Stimulated activated CD4-positive, alpha-beta T cell treated with anti-CD3 and anti-CD28 coated beads, Interleukin-1b, Interleukin-23, amount 100 ng/mL, for 1 hour (primary cell): Measurements from ENCODE around the gene BCAS2.
A peak's percentile ranks its signal among the peaks of the same experiment; 100 is the strongest.
"Not testable (repeated sequence)": the region's sequence is repeated elsewhere in the genome, so short reads cannot be mapped to it uniquely, and the experiment has no call there.

Source experiments
- DNase-seq, 2 donors: peaks; one replicate each; pipeline ENCODE4 v3.0.0-alpha.2; 2020; ENCODE audit warnings: low read depth in 2 of 2

BCAS2 gene

DNA sequence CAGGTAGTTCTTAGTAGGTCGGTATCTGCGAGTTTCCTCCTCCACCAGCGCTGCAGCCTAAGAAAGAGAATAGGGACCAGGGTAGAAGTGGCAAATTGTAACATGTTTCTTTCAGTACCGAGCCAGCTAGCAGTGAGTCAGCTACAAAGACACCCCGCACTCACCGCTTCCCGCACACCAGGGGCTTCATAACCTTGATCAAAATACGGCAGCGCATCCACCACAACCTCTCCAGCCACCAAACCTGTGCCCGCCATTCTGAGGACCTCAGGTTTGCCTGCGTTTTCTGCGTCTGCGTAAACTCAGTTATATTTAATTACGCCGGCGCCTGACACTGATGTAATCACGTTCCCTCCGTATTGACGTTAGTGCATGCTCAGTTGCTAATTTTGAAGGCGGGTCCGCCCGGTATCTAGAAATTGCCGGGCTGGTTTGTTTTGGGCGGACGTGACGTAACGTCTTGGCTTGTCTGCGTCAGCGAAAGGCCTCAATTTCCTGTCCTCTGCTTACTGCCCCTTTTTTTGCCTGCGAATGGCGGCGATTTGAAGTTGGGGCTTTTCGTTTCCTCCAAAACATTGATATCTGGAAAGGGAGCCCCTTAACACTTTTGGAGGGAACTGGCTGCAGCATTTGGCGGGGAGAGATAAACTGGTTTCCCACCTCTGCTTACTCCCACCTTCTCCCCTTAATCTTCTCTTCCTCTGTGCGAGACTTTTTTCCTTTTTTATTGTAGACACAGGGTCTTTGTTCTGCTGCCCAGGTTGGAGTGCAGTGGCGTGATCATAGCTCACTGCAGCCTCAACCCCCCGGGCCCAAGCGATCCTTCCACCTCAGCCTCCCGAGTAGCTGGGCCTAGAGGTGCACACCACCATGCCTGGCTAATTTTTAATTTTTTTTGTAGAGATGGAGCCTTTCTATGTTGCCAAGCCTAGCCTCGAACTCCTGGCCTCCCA, at the start of gene BCAS2:
BCAS2 (minus strand) TSS at position 281 of the 953 bp plus-strand sequence; CDS start at position 257, 24 bp downstream.
- DNase-seq: peak; percentile 76 to 85

DNA sequence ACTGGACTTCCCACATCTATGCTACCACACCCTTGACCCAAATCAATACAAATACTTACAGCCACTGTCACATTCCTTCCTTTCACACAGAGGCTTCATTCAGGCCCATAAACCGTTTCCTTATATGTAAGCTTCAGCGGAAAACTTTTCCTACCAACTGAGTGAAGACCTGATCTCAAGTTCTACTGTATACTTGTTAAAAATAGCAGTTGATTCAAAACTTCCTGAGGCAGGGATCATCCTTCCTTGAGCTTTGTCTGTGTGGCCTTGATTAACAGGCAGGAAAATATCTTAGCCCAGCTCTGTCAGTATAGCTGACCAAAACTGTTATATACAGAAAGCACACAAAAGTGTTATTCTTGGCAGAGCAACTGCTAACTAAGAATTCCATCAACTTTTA, 45.7 kb upstream of the BCAS2 start:
- DNase-seq: no peak

DNA sequence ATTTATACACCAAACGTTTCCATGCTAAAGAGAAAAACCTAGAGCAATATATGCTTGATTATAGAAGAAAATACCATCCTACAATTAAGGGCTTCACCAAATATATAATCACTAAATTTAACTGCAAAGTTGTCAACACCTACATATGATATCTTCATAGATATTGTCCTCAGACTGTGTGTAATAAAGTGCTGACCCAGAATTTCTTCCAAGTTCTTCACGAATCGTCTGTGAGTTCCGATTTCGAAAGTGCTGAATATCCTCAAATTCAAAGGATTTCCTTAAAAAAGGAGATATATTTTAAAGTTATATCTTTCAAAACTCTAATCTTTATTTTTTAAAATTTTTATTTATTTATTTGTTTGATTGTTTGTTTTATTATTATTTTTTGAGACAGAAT, 41.9 kb upstream of the BCAS2 start:
- no peak for DNase-seq

DNA sequence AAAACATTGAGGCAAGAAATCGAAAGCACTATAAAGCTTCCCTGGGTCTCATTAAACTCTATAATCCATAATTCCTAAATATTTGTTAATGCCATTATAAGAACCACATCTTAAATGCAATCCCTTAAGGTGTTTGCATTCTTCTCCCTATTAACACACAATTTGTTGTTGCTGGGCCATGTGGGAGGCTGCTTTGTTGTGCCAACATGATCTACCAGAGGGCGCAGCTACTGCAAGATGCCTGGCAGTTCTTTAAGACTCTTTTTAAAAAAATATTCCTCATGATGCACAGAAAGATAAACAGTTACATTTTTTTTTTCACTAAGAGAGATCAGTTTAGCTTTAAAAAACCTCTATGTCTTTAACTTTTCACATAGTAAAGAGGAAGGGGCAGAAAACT, 39.0 kb upstream of the BCAS2 start:
- no peak for DNase-seq

DNA sequence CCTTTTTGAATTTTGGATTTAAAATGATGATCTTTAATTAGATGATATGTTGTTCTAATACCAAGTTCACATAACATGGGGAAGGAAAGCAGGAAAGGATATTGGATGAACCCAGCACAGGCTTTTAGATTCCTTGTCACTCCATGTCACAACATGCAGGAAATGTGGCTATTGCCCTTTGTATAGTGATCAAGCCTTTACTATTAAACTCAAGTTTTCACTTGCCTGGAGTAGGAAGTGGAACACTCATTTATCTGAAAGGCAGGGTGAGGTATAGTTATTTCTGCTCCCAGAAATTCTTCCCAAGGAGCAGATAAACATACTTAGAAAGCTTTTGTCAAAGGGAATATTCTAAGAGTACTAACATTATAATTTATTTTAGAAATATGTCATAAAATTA, 37.2 kb upstream of the BCAS2 start:
- no peak for DNase-seq

DNA sequence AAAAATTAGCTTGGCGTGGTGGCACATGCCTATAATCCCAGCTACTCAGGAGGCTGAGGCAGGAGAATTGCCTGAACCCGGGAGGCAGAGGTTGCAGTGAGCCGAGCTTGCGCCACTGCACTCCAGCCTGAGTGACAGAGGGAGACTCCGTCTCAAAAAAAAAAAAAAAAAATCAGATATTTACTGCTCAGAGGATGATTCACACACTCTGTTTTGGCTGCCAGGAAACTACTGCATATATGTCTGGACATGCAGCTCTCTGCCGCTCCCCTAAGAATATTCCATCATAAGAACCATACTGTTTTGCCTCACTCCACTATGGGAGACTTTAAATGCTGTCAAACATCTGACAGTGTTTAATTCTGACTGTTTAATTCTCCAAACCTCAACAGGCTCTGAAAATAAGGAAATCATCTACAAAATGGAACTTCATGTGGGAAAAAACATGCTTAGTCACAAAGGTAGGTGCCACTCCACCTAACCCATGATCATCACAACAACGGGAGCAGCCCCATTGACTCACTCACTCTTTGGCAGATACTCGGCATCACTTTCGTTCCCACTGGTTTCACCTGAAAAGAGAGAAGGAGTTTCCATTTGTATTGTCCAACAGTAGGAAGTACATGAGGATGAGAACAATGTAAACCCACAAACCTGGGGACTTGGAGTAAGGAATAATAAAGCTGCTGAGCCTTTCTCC, 29.3 kb upstream of the BCAS2 start:
- no peak for DNase-seq

DNA sequence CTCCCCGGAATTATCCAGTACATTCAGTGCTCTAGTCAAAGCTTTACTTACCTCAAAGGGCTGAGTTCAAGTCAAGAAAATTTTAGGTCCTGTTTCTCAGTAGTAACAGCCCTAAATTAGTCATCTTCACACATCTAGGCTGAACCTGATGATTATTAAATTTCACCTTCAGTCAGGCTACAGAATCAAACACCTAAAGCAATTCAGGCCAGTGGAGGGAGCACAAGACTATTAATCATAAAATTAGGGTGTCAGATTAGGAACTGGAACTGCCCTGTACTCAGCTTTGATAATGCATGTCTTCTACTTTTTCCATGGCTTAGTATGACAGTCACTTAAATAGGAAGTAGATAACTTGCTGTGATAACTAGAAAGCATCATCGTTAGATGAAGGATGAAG, 28.4 kb upstream of the BCAS2 start:
- no peak for DNase-seq

DNA sequence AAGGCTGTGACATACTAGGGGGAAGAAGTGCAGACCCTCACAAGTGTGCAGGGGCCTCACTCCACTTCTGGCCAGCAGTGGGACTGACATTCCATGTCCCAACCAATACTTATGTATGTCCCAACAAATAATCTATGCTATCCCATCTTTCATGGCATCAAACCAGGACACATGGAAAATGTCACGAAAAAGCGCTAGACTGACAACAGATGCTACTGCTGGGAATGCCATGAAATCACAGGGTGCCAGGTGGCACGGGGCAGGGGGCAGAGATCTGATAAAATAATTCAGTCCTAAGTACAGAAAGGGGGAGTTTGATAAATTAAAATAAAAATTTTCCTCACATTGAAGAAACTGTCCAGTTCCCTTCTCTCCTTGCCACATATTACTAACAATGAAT, 27.6 kb upstream of the BCAS2 start:
- no peak for DNase-seq

DNA sequence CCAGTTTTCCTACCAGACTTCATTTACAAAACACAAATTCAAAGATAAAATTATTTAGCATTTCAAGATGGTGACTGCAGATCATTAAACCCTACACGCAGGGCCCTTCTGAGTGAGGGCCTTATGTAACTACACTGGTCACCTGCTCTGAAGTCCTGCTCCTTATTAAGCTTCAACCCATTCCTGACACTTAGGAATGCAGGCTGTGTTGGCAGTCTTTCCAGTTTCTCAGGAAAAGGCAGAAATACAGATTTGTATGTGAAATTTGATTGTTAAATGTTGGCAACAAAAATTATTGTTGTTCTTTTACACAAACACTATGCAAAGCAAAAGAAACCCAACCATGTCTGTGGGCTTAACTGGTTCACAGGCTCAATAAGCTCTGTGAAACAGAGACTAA, 25.8 kb upstream of the BCAS2 start:
- DNase-seq: no peak

DNA sequence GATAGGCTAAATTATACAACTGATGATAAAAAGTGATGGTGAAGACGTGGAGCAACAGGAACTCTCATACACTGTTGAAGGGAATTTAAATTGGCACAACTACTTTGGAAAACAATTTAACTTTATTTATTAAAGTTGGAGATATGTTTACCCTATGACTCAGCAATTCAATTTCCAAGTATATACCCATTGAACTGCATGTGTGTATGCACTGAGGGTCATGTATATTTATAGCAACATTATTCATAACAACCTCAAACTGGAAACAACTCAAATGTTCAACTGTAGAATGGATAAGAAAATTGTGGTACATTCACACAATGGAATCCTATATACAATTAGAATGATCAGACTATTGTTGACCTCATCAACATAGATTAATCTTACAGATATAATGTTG, 16.5 kb upstream of the BCAS2 start:
- no peak for DNase-seq

DNA sequence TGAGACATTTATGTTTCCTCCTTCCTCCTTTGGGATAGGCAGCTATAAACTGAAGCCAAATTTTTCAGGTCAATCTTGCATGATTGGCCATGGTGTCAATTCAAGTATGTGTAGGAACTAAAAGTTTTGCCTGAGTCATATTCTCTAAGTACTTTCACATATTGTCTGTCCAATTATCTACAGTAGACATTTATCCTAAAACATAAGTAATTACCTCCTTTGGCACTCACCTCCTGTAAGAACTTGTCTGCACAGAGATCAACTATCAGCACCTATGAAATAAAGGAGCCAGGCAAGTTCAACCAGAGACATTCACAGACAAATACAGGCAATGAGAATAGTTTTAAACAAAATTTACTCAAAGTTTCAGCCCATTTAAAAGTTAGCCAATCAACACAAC, 14.2 kb upstream of the BCAS2 start:
- DNase-seq: no peak

DNA sequence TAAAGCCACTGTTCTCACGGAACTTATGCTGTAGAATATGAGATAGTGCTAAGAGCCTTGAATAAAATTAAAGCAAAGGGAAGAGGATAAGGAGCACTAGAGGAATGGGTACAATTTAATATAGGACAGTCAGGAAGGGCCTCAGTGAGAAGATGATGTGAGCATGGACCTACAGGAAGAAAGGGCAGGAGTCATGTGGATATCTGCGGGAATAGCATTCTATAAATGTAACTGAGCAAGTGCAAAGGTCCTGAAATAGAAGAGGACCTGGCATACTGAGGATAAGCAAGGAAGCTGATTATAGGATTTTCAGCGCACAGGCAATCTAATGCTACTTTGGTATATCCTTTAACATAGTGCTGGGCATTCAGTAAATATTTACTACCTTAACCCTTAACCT, 12.6 kb upstream of the BCAS2 start:
- no peak for DNase-seq

DNA sequence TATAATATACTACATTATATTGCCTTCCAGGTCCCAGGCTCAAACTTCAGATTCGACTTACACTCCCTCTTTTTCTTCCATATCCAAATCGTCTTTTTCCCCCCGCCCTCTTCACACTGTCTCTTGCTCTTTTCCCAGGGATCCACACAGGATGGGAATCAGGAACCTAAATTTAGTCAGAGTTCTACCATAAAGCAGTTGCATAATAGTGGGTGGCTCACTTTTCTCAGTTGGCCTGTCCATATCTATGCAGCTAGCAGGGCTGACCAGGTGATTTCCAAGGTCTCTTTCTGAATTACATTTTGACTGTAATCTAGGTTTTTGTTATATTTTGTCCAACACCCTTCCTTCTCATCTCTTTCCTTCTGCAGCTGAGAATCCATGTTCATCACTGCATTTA, 7.7 kb upstream of the BCAS2 start:
- no peak for DNase-seq

DNA sequence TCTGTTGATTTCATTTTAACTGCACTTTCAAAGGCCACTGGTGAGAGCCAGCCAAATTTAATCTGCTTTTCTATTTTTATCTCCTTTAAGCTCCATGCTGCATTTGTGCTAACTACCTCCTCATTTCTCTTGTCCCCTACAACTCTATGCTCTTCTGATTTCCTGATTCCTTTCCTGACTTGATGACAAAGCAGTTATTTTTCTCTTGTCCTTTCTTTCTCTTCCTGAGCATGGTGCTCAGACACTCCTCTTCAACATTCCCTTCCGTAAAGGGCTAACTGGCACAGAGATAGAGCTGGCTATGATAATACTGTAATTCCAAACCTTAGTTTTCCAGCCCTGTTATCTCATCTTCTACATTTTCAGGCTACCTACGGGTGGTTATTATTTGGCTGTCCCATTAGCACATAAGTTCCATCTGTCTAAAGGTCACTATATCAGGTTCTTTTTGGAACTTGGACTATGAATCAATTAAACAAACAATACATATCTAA, 6.8 kb upstream of the BCAS2 start:
- DNase-seq: no peak

DNA sequence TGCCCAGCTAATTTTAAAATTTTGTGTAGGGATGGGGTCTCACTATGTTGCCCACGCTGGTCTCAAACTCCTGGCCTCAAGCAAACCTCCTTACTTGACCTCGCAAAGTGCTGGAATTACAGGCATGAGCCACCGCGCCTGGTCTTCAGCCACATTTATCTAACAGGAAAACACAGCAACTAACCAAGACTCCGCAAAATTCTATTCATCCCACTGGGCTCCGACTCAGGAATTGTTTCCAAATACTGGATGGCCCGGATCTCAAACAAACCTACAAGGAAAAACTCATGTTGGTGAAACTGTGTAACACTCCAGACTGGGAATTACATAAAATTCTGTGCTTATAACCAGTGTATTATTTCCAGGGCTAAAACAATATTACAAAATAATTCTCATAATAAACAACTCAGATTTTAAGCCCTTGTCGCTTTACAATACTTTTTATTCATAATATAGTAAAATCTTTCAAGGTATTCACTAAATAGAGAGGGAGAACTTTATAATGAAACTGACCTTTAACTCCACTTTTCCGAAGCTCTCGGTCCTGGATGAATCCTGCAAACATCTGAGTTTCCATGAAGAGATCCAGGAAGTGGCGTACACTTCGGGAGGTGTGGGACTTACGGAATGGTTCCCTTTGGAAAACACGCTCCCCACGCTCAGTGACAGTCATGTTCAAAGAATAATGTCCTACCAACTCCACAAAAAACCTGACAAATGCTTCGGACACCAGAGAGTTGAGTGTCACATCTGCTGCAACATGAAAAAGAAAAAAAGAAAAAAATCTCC, 6.0 kb upstream of the BCAS2 start:
- DNase-seq: no peak

DNA sequence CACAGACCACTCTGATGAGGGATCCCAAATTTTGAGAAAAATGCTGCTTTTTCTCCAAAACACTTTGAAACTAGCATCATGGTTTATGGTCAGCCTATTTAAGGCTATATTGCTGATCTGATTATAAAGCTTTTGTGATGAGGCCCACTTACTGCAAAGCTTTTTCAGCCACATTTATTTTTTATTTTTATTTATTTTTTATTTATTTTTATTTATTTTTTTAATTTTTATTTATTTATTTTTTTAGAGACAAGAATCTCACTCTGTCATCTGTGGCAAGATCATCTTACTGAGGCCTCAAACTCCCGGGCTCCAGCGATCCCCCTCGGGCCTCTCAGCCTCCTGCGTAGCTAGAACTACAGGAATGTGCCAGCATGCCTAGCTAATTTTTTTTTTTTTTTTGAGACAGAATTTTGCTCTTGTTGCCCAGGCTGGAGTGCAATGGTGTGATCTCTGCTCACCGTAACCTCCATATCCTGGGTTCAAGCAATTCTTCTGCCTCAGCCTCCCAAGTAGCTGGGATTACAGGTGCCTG, 5.2 kb upstream of the BCAS2 start:
- DNase-seq: no peak

DNA sequence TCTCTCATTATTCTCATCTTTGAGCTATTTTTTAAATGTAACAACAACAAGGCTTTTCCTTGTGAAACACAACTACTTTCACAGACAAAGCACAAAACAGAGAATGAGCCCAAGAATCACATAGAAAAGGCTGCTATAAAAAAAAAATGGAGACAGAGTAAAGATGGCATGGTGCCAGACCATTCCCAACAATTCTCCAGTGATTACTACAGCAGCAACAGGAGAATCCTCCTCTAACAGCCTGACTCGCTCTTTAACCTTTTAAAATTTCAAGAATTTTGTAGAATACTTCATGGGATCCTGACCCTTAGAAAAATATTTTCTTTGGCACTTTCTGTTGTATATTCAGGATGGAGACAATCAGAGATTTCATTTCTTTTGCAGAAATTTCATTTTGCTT, 3.8 kb upstream of the BCAS2 start:
- DNase-seq: no peak

DNA sequence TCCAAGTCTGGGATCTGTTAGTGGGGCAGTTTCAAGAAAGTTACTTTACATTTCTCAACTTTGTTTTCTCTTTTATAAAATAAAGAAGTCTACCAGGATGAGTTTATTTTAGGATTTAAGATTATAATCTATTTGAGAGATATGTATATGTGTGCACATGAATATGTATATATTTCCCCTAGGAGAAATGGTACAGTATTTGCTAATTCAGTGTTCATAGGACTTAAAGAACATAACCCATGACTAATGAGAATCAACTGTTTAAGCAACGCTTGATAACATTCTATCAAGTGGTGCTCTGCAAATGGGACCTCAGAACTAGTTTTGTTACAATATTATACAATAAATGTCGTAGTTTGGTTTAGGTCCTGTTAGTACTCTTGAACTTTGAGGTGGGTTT, 7.0 kb downstream of the BCAS2 start:
- no peak for DNase-seq

DNA sequence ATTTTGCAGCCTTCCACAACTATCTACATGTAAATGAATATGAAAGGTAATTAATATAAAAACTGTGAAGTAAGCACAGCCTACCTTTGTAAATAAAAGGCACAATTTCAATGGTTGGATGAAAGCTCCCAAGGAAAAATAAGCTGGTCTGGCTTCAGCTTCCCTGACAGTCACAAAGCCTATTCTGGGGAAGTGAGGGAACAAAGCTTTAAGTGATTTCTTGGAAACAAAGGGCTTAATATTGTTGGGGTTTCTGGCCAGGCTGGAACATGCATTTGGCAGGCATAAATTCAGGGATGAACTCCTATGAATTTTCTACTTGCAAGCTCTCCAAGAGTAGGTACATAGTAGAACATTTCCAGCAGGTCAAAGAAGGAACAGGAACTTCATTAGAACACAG, 17.3 kb downstream of the BCAS2 start:
- DNase-seq: no peak

DNA sequence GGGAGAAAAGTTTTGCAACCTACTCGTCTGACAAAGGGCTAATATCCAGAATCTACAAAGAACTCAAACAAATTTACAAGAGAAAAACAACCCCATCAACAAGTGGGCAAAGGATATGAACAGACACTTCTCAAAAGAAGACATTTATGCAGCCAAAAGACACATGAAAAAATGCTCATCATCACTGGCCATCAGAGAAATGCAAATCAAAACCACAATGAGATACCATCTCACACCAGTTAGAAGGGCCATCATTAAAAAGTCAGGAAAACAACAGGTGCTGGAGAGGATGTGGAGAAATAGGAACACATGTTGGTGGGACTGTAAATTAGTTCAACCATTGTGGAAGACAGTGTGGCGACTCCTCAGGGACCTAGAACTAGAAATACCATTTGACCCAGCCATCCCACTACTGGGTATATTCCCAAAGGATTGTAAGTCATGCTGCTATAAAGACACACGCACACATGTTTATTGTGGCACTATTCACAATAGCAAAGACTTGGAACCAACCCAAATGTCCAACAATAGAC, 18.4 kb downstream of the BCAS2 start:
- not testable (repeated sequence) for DNase-seq

DNA sequence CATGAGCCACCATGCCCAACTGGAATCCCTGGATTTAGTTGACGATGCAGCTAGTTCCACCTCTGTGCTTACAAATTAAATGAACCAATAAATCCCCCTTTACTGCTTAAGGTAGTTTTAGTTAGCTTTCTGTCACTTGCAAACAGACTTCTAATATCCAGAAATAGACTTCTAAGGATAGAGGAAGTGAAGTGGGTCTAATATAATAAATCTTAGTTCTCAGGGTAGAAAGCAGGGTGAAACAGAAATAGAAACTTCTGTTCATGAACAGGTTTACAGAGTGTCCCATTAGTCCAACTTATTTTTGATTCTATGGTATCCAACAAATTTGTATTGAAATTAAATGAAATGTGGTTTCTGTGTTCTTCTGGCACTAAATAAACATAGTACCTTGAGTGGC, 20.1 kb downstream of the BCAS2 start:
- DNase-seq: no peak

DNA sequence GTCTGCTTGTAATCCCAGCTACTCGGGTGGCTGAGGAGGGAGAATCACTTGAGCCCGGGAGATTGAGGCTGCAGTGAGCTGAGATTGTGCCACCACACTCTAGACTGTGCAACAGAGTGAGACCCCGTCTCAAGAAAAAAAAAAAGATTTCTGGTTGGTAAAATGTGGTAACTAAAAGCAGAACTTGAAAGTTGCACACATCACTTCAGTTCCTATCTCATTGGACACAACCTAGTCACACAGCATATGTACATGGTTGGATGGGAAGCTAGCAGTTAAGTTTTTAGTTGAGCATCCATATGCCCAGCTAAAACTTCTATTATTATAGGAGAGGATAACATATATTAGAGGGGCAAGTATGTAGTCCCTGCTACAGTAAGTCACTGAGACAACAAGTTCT, 22.1 kb downstream of the BCAS2 start:
- DNase-seq: no peak
